Neural cell (in vitro differentiated cells): ENCODE results near the gene CYB5B.

ENCODE experiments used
- EP300 ChIP-seq: fragments of 450-650 bp; conservative IDR thresholded peaks from 2 replicates; pipeline ENCODE4 v1.6.1; 2014; ENCODE audit warnings: antibody characterized with exemption, mild to moderate bottlenecking, moderate library complexity; ENCODE audit not compliant: poor library complexity, severe bottlenecking
- POLR2AphosphoS5 ChIP-seq: IDR thresholded peaks from 2 replicates; pipeline ENCODE4 v1.6.1; 2012
- RAD21 ChIP-seq: fragments of 450-650 bp; conservative IDR thresholded peaks from 2 replicates; pipeline ENCODE4 v1.6.1; 2014; ENCODE audit warnings: antibody characterized with exemption, mild to moderate bottlenecking, moderate library complexity
- SMC3 ChIP-seq: fragments of 450-650 bp; conservative IDR thresholded peaks from 2 replicates; pipeline ENCODE4 v1.6.1; 2014; ENCODE audit warnings: antibody characterized with exemption, mild to moderate bottlenecking, moderate library complexity; ENCODE audit not compliant: poor library complexity
- TAF1 ChIP-seq: IDR thresholded peaks from 2 replicates; pipeline ENCODE4 v1.6.1; 2012; ENCODE audit warnings: low read depth
- TF ChIP-seq, protein P1 (sequence below): fragments of 450-650 bp; IDR thresholded peaks from 2 replicates; pipeline ENCODE4 v1.5.1; 2014; ENCODE audit warnings: antibody characterized with exemption, mild to moderate bottlenecking, moderate library complexity; ENCODE audit not compliant: poor library complexity, severe bottlenecking

DNA sequence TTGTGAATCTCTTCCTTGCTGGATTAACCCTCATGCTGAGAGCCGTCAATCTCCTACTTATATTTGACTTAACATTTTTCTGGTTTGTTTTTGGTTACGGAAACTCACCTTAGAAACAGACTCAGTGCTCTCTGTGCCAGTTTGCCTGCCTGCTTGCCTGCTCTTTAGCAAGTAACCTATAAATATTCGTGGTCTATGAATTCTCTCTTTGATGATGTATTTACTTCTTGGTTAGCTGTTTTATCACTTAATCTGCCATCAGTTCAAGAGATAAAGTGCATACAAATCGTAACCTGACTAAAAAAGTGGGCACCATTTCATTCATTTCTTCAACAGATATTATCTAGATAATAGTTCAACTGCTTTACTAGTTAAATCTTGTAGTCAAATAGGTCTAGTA lies 26.7 kb downstream of the CYB5B start:
- TF ChIP-seq, protein P1, sequence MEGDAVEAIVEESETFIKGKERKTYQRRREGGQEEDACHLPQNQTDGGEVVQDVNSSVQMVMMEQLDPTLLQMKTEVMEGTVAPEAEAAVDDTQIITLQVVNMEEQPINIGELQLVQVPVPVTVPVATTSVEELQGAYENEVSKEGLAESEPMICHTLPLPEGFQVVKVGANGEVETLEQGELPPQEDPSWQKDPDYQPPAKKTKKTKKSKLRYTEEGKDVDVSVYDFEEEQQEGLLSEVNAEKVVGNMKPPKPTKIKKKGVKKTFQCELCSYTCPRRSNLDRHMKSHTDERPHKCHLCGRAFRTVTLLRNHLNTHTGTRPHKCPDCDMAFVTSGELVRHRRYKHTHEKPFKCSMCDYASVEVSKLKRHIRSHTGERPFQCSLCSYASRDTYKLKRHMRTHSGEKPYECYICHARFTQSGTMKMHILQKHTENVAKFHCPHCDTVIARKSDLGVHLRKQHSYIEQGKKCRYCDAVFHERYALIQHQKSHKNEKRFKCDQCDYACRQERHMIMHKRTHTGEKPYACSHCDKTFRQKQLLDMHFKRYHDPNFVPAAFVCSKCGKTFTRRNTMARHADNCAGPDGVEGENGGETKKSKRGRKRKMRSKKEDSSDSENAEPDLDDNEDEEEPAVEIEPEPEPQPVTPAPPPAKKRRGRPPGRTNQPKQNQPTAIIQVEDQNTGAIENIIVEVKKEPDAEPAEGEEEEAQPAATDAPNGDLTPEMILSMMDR, result no peak
- TF ChIP-seq POLR2AphosphoS5, result no peak
- TF ChIP-seq SMC3, result no peak
- TF ChIP-seq RAD21, result no peak
- TF ChIP-seq TAF1, result no peak
- no peak for TF ChIP-seq EP300
